ENCODE measurements around the gene ASTE1. TPM values are rescaled to one million over a fixed set of nuclear protein-coding genes. Genes with fewer than 3 reads are reported as not detected.

Gene ASTE1
- total RNA-seq, 1 experiment from 2014 or later, result 9.7 TPM

DNA sequence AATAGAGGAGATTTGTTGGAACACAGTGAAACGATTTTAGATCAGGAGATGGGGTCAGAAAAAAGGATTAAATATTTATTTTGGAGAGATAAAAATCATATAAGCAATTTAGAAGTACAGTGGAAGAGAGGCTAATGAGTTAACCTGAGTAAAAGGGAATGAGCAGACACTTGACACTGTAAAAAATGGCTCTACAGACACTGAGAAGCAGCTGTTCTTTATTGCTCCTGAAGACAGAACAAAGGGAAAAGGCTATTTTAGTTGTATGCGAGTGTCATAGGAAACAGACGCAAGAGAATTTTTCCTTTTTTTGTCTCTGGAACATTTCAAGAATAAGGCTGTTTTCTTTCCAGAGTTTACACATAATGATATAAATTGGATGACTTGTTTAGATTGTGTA is 34.3 kb downstream of the ASTE1 start:
- no peak overlapping the region for H3K56ac ChIP-seq (ENCODE audit: insufficient read length, low read depth, low read length)
- Mint-ChIP-seq H3K9me3 (no peaks in the 10 kb centered on the region), H3K36me3 (ENCODE audit: insufficient read depth in 1 of 3, low read depth in 3 of 3) (peaks cover 7 to 20% (median 14%) of the 10 kb centered on the region in 3 experiments; a peak in 6 of 7 replicates), H3K27ac (no peak overlapping the region), H3K4me3 (no peak overlapping the region), H3K4me1 (peaks cover 2 to 4% of the 10 kb centered on the region in 2 experiments; a peak in 2 of 4 replicates), H3K27me3 (ENCODE audit: low read depth) (no peaks in the 10 kb centered on the region)
- H3K79me2 ChIP-seq (ENCODE audit: insufficient read depth, low read length), result no peaks in the 10 kb centered on the region
- no peak overlapping the region for H4K91ac ChIP-seq (ENCODE audit: insufficient read length, low read depth, low read length)
- H3K9ac ChIP-seq (ENCODE audit: extremely low read depth, insufficient read length, low read length), result no peak overlapping the region
- H2AK5ac ChIP-seq (ENCODE audit: insufficient read length, low read length), result no peak overlapping the region
- no peak overlapping the region for H2BK120ac ChIP-seq (ENCODE audit: low read depth, low read length, poor library complexity, severe bottlenecking)
- H2BK15ac ChIP-seq (ENCODE audit: low read depth, low read length), result no peak overlapping the region
- no peaks in the 10 kb centered on the region for H3K79me1 ChIP-seq (ENCODE audit: insufficient read depth, low read depth, low read length, poor library complexity, severe bottlenecking)
- H3K18ac ChIP-seq (ENCODE audit: insufficient read length, low read depth, low read length), result no peak overlapping the region
- H2BK20ac ChIP-seq (ENCODE audit: low read depth, low read length, poor library complexity, severe bottlenecking), result no peak overlapping the region
- no peak overlapping the region for H2BK12ac ChIP-seq (ENCODE audit: insufficient read length, low read depth, low read length)
- H3K23ac ChIP-seq (ENCODE audit: insufficient read length, low read depth, low read length), result no peak overlapping the region
- no peaks in the 10 kb centered on the region for H3K9me3 ChIP-seq (ENCODE audit: control insufficient read depth, low read depth, low read length)
- no peak overlapping the region for H3K4ac ChIP-seq (ENCODE audit: low read depth, low read length)
- no peak overlapping the region for H4K8ac ChIP-seq (replicated peaks; ENCODE audit: insufficient read length, low read depth, low read length)
- no peak overlapping the region for H4K5ac ChIP-seq (ENCODE audit: insufficient read length, low read depth, low read length)
- no peak for DNase-seq
- H3K27ac ChIP-seq (ENCODE audit: insufficient read length, low read depth, low read length), result no peak overlapping the region
- H3T11ph ChIP-seq (ENCODE audit: low read length), result no peak overlapping the region
- no peak overlapping the region for H3K4me2 ChIP-seq (ENCODE audit: insufficient read depth, insufficient read length, low read length)
- no peaks in the 10 kb centered on the region for H4K20me1 ChIP-seq (ENCODE audit: control insufficient read depth, insufficient read depth, insufficient read length)
- WGBS (ENCODE audit: extremely low coverage, insufficient read length, low lambda C conversion rate), result 100% methylated on average over 1 of the region's 3 CpGs
- H2AFZ ChIP-seq (ENCODE audit: low read length), result no peak overlapping the region
- no peak overlapping the region for H3K14ac ChIP-seq (ENCODE audit: insufficient read depth, low read length)
- H3K4me1 ChIP-seq (ENCODE audit: insufficient read depth, low read length), result no peaks in the 10 kb centered on the region
- TF ChIP-seq, protein P1, sequence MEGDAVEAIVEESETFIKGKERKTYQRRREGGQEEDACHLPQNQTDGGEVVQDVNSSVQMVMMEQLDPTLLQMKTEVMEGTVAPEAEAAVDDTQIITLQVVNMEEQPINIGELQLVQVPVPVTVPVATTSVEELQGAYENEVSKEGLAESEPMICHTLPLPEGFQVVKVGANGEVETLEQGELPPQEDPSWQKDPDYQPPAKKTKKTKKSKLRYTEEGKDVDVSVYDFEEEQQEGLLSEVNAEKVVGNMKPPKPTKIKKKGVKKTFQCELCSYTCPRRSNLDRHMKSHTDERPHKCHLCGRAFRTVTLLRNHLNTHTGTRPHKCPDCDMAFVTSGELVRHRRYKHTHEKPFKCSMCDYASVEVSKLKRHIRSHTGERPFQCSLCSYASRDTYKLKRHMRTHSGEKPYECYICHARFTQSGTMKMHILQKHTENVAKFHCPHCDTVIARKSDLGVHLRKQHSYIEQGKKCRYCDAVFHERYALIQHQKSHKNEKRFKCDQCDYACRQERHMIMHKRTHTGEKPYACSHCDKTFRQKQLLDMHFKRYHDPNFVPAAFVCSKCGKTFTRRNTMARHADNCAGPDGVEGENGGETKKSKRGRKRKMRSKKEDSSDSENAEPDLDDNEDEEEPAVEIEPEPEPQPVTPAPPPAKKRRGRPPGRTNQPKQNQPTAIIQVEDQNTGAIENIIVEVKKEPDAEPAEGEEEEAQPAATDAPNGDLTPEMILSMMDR (conservative IDR thresholded peaks at IDR 0.05), result no peak
- no peaks in the 10 kb centered on the region for H3K27me3 ChIP-seq (ENCODE audit: insufficient read depth, low read length)
- no peak overlapping the region for H2BK5ac ChIP-seq (ENCODE audit: insufficient read length, low read length)
- no peaks in the 10 kb centered on the region for H3K23me2 ChIP-seq (ENCODE audit: insufficient read length, low read depth, low read length, poor library complexity, severe bottlenecking)
